NAMALWA (cell line): ENCODE results near the gene ZNF304.

Experiments
- DNase-seq: peaks from one replicate; pipeline ENCODE4 v3.0.0-alpha.2; 2015; ENCODE audit warnings: low spot score

Gene ZNF304

GRCh38 chr19:57350877-57351805 is at the start of gene ZNF304:
ZNF304 (plus strand) TSS chr19:57351271; CDS start chr19:57351665, 394 bp downstream.
- peak; percentile 96 for DNase-seq

DNA sequence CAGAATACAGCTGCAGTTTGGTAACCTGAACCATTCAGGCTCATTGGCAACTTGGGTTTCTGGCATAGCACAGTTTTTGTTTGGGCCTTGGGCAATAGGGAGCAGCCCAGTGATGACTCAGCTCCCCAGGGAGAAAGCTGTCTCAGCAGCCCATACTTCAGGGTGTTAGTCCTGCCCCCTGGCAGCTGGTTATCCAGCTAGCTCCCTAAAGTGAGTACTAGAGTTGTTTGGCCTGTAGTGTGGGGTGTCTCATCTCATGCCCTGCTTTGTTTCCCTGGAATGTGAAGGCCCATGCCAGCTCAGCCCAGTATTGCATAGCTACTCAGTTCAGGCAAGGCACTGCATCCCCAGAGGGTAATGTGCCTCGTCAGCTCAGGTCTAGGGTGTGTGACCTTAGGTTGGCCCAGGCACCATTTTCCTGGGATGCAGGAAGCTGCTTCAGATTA is 49.0 kb upstream of the ZNF304 start:
- DNase-seq: no peak

GRCh38 chr19:57302727-57303401 is 48.2 kb upstream of the ZNF304 start:
- no peak for DNase-seq

DNA sequence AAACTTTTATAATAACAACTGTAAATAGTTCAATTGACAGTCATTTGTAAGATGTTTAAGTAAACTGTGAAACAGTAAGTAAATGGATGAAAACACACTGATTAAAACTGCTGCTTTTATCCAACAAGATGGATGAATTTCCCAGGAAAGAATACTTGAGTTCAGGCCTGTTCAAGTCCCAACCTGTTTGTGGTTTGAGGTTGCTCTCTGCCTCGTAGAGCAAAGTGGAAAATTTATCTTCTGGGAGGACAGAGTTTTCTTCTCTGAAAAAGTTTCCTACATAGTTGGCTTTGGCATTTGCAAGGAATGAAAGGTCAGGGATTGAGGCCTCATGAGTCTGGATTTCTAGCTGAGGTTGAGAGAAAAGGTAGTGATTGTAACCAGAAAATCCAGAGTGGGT is 46.0 kb upstream of the ZNF304 start:
- DNase-seq: no peak

- no peak for DNase-seq
Measured at GRCh38 chr19:57308514-57308913, 42.6 kb upstream of the ZNF304 start.

- no peak for DNase-seq
Measured at GRCh38 chr19:57310792-57311191, 40.3 kb upstream of the ZNF304 start.

DNA sequence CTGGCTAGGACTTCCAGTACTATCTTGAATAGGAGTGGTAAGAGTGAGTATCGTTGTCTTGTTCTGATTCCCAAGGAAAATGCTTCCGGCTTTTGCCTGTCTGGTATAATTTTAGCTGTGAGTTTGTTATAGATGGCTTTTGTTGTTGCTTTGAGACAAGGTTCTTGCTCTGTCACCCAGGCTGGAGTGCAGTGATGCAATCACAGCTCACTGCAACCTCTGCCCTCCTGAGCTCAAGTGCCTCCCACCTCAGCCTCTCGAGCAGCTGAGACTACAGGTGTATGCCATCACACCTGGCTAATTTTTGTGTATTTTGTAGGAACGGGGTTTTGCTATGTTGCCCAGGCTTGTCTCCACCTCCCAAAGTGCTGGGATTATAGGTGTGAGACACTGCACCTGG is 36.9 kb upstream of the ZNF304 start:
- no peak for DNase-seq

- DNase-seq: no peak
Measured at GRCh38 chr19:57317503-57317902, 33.6 kb upstream of the ZNF304 start.

DNA sequence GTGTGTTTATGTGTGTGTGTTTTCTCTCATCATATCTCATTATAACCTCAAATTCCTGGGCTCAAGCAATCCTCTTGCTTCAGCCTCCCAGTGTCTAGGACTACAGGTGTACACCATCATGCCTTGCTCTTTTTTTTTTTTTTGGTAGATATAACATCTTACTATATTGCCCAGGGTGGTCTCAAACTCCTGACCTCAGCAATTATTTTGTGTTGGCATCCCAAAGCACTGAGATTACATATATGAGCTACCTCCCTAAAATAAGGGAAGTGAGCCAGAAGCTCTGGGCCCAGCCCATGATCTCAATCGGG is 31.2 kb upstream of the ZNF304 start:
- DNase-seq: no peak

GRCh38 chr19:57320180-57321084 is 30.6 kb upstream of the ZNF304 start, which contains the start of gene ZNF543:
ZNF543 (plus strand) TSS chr19:57320472; CDS start chr19:57320854, 382 bp downstream.
- peak; percentile 97 for DNase-seq

GRCh38 chr19:57321116-57321515 is 30.0 kb upstream of the ZNF304 start:
- no peak for DNase-seq

GRCh38 chr19:57321751-57322150 is 29.3 kb upstream of the ZNF304 start:
- no peak for DNase-seq

DNA sequence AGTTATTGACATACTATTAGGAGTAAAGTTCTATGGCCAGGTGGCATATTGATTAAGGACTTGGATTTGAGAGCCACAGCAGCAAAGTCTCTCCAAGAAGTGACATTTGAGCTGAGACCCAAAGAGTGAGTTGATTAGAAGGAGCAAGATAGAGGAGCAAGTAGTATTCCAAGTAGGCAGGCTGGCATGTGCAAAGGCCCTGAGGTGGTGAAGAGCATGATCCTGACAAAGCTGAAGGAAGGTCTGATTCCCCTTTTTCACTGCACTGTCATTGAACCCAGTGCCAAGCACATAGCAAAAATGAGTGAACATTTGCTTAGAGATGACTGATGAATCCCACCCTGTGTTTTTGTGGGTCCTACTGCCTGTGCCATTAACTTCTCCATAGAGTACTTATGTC is 26.1 kb upstream of the ZNF304 start:
- no peak for DNase-seq

DNA sequence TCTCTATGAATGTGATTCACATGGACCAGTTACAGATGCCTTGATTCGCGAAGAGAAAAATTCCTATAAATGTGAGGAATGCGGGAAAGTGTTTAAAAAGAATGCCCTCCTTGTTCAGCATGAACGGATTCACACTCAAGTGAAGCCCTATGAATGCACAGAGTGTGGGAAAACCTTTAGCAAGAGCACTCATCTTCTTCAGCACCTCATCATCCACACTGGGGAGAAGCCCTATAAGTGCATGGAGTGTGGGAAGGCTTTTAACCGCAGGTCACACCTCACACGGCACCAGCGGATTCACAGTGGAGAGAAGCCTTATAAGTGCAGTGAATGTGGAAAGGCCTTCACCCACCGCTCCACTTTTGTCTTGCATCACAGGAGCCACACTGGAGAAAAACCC is 23.1 kb upstream of the ZNF304 start:
- DNase-seq: no peak

DNA sequence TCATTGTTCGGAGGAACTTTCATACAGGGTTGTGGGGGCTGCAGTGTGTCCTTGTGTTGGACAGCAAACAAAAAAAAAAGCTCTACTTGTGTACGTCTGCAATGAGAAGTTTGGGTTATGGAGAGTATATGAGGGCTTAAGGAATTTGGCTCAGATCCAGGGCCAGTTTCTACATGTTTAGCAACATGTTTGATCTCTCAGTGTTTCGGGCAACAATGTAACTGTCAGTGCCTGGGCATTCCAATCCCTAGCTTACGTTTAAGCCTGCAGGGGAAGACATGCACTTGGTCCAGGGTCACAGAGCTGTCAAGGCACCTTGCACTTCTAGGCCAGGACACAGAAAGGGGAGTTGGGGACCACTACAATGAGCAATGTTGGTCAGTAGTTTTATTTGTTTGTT is 16.9 kb upstream of the ZNF304 start:
- DNase-seq: no peak

- no peak for DNase-seq
Measured at GRCh38 chr19:57338877-57339276, 12.2 kb upstream of the ZNF304 start.

- DNase-seq: no peak
Measured at GRCh38 chr19:57342582-57342981, 8.5 kb upstream of the ZNF304 start.

- no peak for DNase-seq
Measured at GRCh38 chr19:57348136-57348535, 2.9 kb upstream of the ZNF304 start.

GRCh38 chr19:57351867-57352266 is 796 bp downstream of the ZNF304 start:
- DNase-seq: peak; percentile 42

- DNase-seq: no peak
Measured at GRCh38 chr19:57355916-57356315, 4.8 kb downstream of the ZNF304 start.

DNA sequence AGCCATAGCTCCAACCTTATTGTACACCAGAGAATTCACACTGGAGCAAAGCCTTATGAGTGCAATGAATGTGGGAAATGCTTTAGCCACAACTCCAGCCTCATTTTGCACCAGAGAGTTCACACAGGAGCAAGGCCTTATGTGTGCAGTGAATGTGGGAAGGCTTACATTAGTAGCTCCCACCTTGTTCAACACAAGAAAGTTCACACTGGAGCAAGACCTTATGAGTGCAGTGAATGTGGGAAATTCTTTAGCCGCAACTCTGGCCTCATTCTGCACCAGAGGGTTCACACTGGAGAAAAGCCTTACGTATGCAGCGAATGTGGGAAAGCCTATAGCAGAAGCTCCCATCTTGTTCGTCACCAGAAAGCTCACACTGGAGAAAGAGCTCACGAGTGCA is 6.3 kb downstream of the ZNF304 start:
- DNase-seq: no peak

DNA sequence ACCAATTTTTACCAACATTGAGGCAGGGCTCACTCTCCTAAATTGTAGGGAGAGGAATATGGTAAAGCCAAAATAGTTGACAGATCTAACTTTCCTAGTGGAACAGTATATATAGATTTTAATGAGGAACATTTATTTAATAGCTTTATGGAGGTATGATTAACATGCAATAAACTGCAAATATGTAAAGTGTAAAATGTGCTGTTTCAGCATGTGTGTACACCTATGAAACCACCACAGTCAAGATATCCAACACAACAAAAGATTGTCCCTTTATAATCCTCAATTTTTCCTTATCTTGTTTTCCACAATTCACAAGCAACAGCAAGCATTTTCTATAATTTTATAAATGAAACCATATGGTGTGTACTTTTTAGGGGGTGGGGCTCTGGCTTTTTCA is 8.2 kb downstream of the ZNF304 start:
- no peak for DNase-seq
